ENCODE data around the gene STK17B. TPM values are rescaled to one million over a fixed set of nuclear protein-coding genes. Genes with fewer than 3 reads are reported as not detected.
A peak's percentile ranks its signal among the peaks of the same experiment; 100 is the strongest.

STK17B gene
- total and polyA plus RNA-seq, 12 donors = 2.0 to 20.4 (median 3.7) TPM

- H3K27me3 ChIP-seq = no peaks in the 10 kb centered on the region
- no peak overlapping the region for H3K4me3 ChIP-seq
- H3K27ac ChIP-seq = peak overlapping the region in 1 of 10 donors; percentile 28
- DNase-seq (no peak), ATAC-seq (peak in 1 of 8 donors; percentile 25)
- TF ChIP-seq CTCF (IDR thresholded peaks at IDR 0.05) = no peak
- intact Hi-C loops (cut with DNase I) = loop anchor here in 1 of 10 donors (10.0 kb wide), 1 partner anchor 75 kb away; no protein-coding TSS in a partner anchor
- peaks cover 0 to 90% (median 0%) of the 10 kb centered on the region in 9 donors for H3K36me3 ChIP-seq
- no peaks in the 10 kb centered on the region for H3K9me3 ChIP-seq
- WGBS, 2 donors = 58 to 67% methylated on average over 3 of the region's 3 CpGs
- H3K4me1 ChIP-seq = peaks cover 0 to 29% (median 0%) of the 10 kb centered on the region in 9 donors
Observed at GRCh38 chr2:196149948-196150347, 21.4 kb downstream of the STK17B start.

GRCh38 chr2:196148736-196149135 is 22.6 kb downstream of the STK17B start:
- Histone ChIP-seq H3K4me1 (peaks cover 0 to 29% (median 0%) of the 10 kb centered on the region in 9 donors), H3K36me3 (peaks cover 0 to 90% (median 0%) of the 10 kb centered on the region in 9 donors), H3K27me3 (no peaks in the 10 kb centered on the region), H3K9me3 (no peaks in the 10 kb centered on the region), H3K27ac (no peak overlapping the region), H3K4me3 (no peak overlapping the region)
- DNase-seq = no peak
- intact Hi-C loops (cut with DNase I) = no loop called here
- 88 to 95% methylated on average over 2 of the region's 2 CpGs for WGBS, 2 donors
- no peak for TF ChIP-seq CTCF (IDR thresholded peaks at IDR 0.05)
- no peak for ATAC-seq

GRCh38 chr2:196145256-196145655 is 26.1 kb downstream of the STK17B start:
- DNase-seq (no peak), ATAC-seq (no peak)
- no peaks in the 10 kb centered on the region for H3K27me3 ChIP-seq
- no peak overlapping the region for H3K27ac ChIP-seq
- peaks cover 0 to 92% (median 5%) of the 10 kb centered on the region in 9 donors for H3K36me3 ChIP-seq
- intact Hi-C loops (cut with DNase I) = no loop called here
- no peak overlapping the region for H3K4me3 ChIP-seq
- TF ChIP-seq CTCF (IDR thresholded peaks at IDR 0.05) = no peak
- H3K4me1 ChIP-seq = peaks cover 0 to 17% (median 0%) of the 10 kb centered on the region in 9 donors
- no peaks in the 10 kb centered on the region for H3K9me3 ChIP-seq
- 91 to 92% methylated on average over 2 of the region's 2 CpGs for WGBS, 2 donors

GRCh38 chr2:196144513-196145126 is 26.8 kb downstream of the STK17B start:
- Histone ChIP-seq H3K36me3 (peaks cover 0 to 97% (median 5%) of the 10 kb centered on the region in 9 donors), H3K27ac (no peak overlapping the region), H3K27me3 (no peaks in the 10 kb centered on the region), H3K4me1 (peaks cover 0 to 10% (median 0%) of the 10 kb centered on the region in 9 donors), H3K4me3 (no peak overlapping the region), H3K9me3 (no peaks in the 10 kb centered on the region)
- 89 to 91% methylated on average over 5 of the region's 5 CpGs for WGBS, 2 donors
- no peak for TF ChIP-seq CTCF (IDR thresholded peaks at IDR 0.05)
- no peak for DNase-seq
- intact Hi-C loops (cut with DNase I) = no loop called here
- no peak for ATAC-seq
